ENCODE results near the gene DCAF8L1.
"Not testable (repeated sequence)": the region's sequence is repeated elsewhere in the genome, so short reads cannot be mapped to it uniquely, and the experiment has no call there.

DCAF8L1 gene

GRCh38 chrX:27981349-27981748, at the start of gene DCAF8L1:
TSS of gene DCAF8L1 (minus strand) at chrX:27981449. CDS start at chrX:27981334, 115 bp downstream.
- DNase-seq (ENCODE audit: low read depth), result no peak

- DNase-seq (ENCODE audit: low read depth), result no peak
Measured at GRCh38 chrX:28022371-28022770, 41.1 kb upstream of the DCAF8L1 start.

GRCh38 chrX:28016823-28017222, 35.6 kb upstream of the DCAF8L1 start:
- DNase-seq (ENCODE audit: low read depth), result no peak

- DNase-seq (ENCODE audit: low read depth), result no peak
Measured at GRCh38 chrX:28015993-28016392, 34.7 kb upstream of the DCAF8L1 start.

GRCh38 chrX:28010875-28011274, 29.6 kb upstream of the DCAF8L1 start:
- no peak for DNase-seq (ENCODE audit: low read depth)

- no peak for DNase-seq (ENCODE audit: low read depth)
Measured at GRCh38 chrX:27998666-27999065, 17.4 kb upstream of the DCAF8L1 start.

- no peak for DNase-seq (ENCODE audit: low read depth)
Measured at GRCh38 chrX:27997622-27998021, 16.4 kb upstream of the DCAF8L1 start.

- no peak for DNase-seq (ENCODE audit: low read depth)
Measured at GRCh38 chrX:27996132-27996531, 14.9 kb upstream of the DCAF8L1 start.

- DNase-seq (ENCODE audit: low read depth), result no peak
Measured at GRCh38 chrX:27995611-27996010, 14.4 kb upstream of the DCAF8L1 start.

- DNase-seq (ENCODE audit: low read depth), result no peak
Measured at GRCh38 chrX:27987862-27988646, 6.8 kb upstream of the DCAF8L1 start.

- DNase-seq (ENCODE audit: low read depth), result not testable (repeated sequence)
Measured at GRCh38 chrX:27976934-27977333, 4.3 kb downstream of the DCAF8L1 start.

- no peak for DNase-seq (ENCODE audit: low read depth)
Measured at GRCh38 chrX:27976284-27976683, 5.0 kb downstream of the DCAF8L1 start.

GRCh38 chrX:27968878-27969277, 12.4 kb downstream of the DCAF8L1 start:
- no peak for DNase-seq (ENCODE audit: low read depth)

- DNase-seq (ENCODE audit: low read depth), result no peak
Measured at GRCh38 chrX:27968352-27968751, 12.9 kb downstream of the DCAF8L1 start.

GRCh38 chrX:27966955-27967354, 14.3 kb downstream of the DCAF8L1 start:
- no peak for DNase-seq (ENCODE audit: low read depth)

- DNase-seq (ENCODE audit: low read depth), result no peak
Measured at GRCh38 chrX:27966492-27966891, 14.8 kb downstream of the DCAF8L1 start.

- not testable (repeated sequence) for DNase-seq (ENCODE audit: low read depth)
Measured at GRCh38 chrX:27965348-27965747, 15.9 kb downstream of the DCAF8L1 start.

GRCh38 chrX:27964432-27964831, 16.8 kb downstream of the DCAF8L1 start:
- DNase-seq (ENCODE audit: low read depth), result no peak

- not testable (repeated sequence) for DNase-seq (ENCODE audit: low read depth)
Measured at GRCh38 chrX:27960410-27960809, 20.8 kb downstream of the DCAF8L1 start.

- no peak for DNase-seq (ENCODE audit: low read depth)
Measured at GRCh38 chrX:27953171-27953570, 28.1 kb downstream of the DCAF8L1 start.

- DNase-seq (ENCODE audit: low read depth), result no peak
Measured at GRCh38 chrX:27933361-27933760, 47.9 kb downstream of the DCAF8L1 start.
